NCI-H345 treated with DMSO at 0.1 percent for 48 hours (cell line): ENCODE measurements around the gene STX16.
A peak's percentile ranks its signal among the peaks of the same experiment; 100 is the strongest.

Experiments used
- DNase-seq: peaks from one replicate; lab custom pipeline; 2025; ENCODE audit not compliant: unreplicated experiment; lab: John Stamatoyannopoulos, UW

Gene STX16

GRCh38 chr20:58650776-58651558 lies at the start of gene STX16:
Gene STX16, plus strand, starts transcription at chr20:58651283. Its CDS starts 724 bp downstream, at chr20:58652007.
- DNase-seq, result peak; percentile 86

GRCh38 chr20:58602124-58602523 lies 49.0 kb upstream of the STX16 start:
- no peak for DNase-seq

- no peak for DNase-seq
Observed at GRCh38 chr20:58603721-58604120, 47.4 kb upstream of the STX16 start.

- DNase-seq, result no peak
Observed at GRCh38 chr20:58604128-58604881, 46.8 kb upstream of the STX16 start.

- DNase-seq, result no peak
Observed at GRCh38 chr20:58605292-58606065, 45.6 kb upstream of the STX16 start.

- no peak for DNase-seq
Observed at GRCh38 chr20:58606184-58606583, 44.9 kb upstream of the STX16 start.

GRCh38 chr20:58608096-58608840 lies 42.8 kb upstream of the STX16 start:
- no peak for DNase-seq

GRCh38 chr20:58609026-58609425 lies 42.1 kb upstream of the STX16 start:
- DNase-seq, result no peak

- DNase-seq, result no peak
Observed at GRCh38 chr20:58610071-58610800, 40.8 kb upstream of the STX16 start.

GRCh38 chr20:58610811-58611210 lies 40.3 kb upstream of the STX16 start:
- no peak for DNase-seq

GRCh38 chr20:58611236-58612030 lies 39.6 kb upstream of the STX16 start:
- DNase-seq, result no peak

GRCh38 chr20:58612121-58612691 lies 38.9 kb upstream of the STX16 start:
- no peak for DNase-seq

- DNase-seq, result no peak
Observed at GRCh38 chr20:58613061-58613854, 37.8 kb upstream of the STX16 start.

- DNase-seq, result no peak
Observed at GRCh38 chr20:58614366-58614765, 36.7 kb upstream of the STX16 start.

- no peak for DNase-seq
Observed at GRCh38 chr20:58614984-58615760, 35.9 kb upstream of the STX16 start.

GRCh38 chr20:58616411-58616810 lies 34.7 kb upstream of the STX16 start:
- DNase-seq, result no peak

- DNase-seq, result no peak
Observed at GRCh38 chr20:58617158-58617557, 33.9 kb upstream of the STX16 start.
